Limb (tissue), 2 donors: ENCODE data around the gene ATM.

ENCODE experiments used
- DNase-seq, 2 donors: peaks; one replicate each; pipeline ENCODE4 v3.0.0-alpha.2; 2016; ENCODE audit errors: extremely low spot score in 2 of 2

ATM gene

GRCh38 chr11:108222574-108223347 is at the start of gene ATM, which contains the start of gene NPAT:
ATM (plus strand) TSS chr11:108223067; CDS start chr11:108227625, 4,558 bp downstream.
NPAT (minus strand) TSS chr11:108222638; CDS start chr11:108222536, 102 bp downstream.
- peak; percentile 99 for DNase-seq

GRCh38 chr11:108177570-108177969 is 45.3 kb upstream of the ATM start:
- DNase-seq = no peak

- no peak for DNase-seq
Measured at GRCh38 chr11:108193725-108194124, 29.1 kb upstream of the ATM start.

- no peak for DNase-seq
Measured at GRCh38 chr11:108196901-108197300, 26.0 kb upstream of the ATM start.

GRCh38 chr11:108197351-108197750 is 25.5 kb upstream of the ATM start:
- no peak for DNase-seq

- DNase-seq = no peak
Measured at GRCh38 chr11:108198833-108199232, 24.0 kb upstream of the ATM start.

- DNase-seq = no peak
Measured at GRCh38 chr11:108199446-108200321, 23.2 kb upstream of the ATM start.

- DNase-seq = no peak
Measured at GRCh38 chr11:108203075-108203474, 19.8 kb upstream of the ATM start.

GRCh38 chr11:108204376-108204775 is 18.5 kb upstream of the ATM start:
- DNase-seq = no peak

- no peak for DNase-seq
Measured at GRCh38 chr11:108204929-108205499, 17.9 kb upstream of the ATM start.

GRCh38 chr11:108206171-108206570 is 16.7 kb upstream of the ATM start:
- DNase-seq = no peak

GRCh38 chr11:108206969-108207682 is 15.7 kb upstream of the ATM start:
- DNase-seq = no peak

GRCh38 chr11:108207683-108208060 is 15.2 kb upstream of the ATM start:
- DNase-seq = no peak

GRCh38 chr11:108210441-108210840 is 12.4 kb upstream of the ATM start:
- no peak for DNase-seq

- DNase-seq = no peak
Measured at GRCh38 chr11:108213784-108214183, 9.1 kb upstream of the ATM start.

GRCh38 chr11:108216988-108217387 is 5.9 kb upstream of the ATM start:
- no peak for DNase-seq

- DNase-seq = no peak
Measured at GRCh38 chr11:108218455-108218854, 4.4 kb upstream of the ATM start.

- no peak for DNase-seq
Measured at GRCh38 chr11:108218912-108219783, 3.7 kb upstream of the ATM start.

- no peak for DNase-seq
Measured at GRCh38 chr11:108220721-108221336, 2.0 kb upstream of the ATM start.

GRCh38 chr11:108221371-108221770 is 1.5 kb upstream of the ATM start:
- no peak for DNase-seq
